NB4 (cell line): ENCODE measurements around the gene PAOX.

Source experiments
- DNase-seq: peaks from one replicate; pipeline ENCODE4 v3.0.0; 2010; ENCODE audit warnings: low read depth
- H3K4me3 ChIP-seq: one replicate; pipeline ENCODE4 v1.5.1; 2011; ENCODE audit warnings: mild to moderate bottlenecking, low read depth, low read length, moderate library complexity
- MYC ChIP-seq: IDR thresholded peaks from 2 replicates; pipeline ENCODE4 v1.6.1; 2011; ENCODE audit warnings: low read depth, low read length
- POLR2A ChIP-seq: IDR thresholded peaks from 2 replicates; pipeline ENCODE4 v1.6.1; 2011; ENCODE audit warnings: mild to moderate bottlenecking; ENCODE audit not compliant: insufficient read length; ENCODE audit errors: extremely low read depth
- TF ChIP-seq, protein P1 (sequence below): IDR thresholded peaks from one replicate; pipeline ENCODE4 v1.5.1; 2012; ENCODE audit warnings: low read depth, low read length
- TF ChIP-seq, protein P2 (sequence below): IDR thresholded peaks from 2 replicates; pipeline ENCODE4 v1.6.1; 2011; ENCODE audit warnings: low read depth, low read length

The PAOX gene

DNA sequence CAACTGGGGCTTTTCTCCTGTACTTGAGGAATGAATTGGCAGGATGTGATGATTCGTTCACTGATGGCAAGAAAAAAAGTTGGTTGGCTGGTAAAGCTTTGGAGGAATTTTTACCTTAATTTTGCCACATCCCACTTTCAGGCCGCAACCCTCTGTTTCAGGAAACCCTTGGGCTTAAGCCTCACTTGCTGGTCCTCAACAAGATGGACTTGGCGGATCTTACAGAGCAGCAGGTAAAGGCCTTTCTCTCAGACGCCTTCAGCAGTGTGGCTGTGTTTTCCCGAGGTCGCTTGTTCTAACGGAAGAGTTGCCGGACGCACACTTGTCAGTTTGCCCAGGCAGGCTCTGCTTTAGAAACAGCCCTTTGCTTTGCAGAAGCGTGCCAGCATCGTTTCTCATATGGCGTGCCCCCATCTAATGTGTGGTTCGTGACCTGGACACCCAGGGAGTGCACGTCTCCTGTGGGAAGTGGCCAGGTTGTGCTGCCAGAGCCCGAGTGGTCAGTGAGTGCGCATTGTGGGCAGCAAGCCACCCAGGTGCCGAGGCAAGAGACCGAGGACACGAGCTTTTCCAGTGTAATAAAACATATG is 17.1 kb downstream of the PAOX start:
- TF ChIP-seq POLR2A (no peak), MYC (no peak)
- TF ChIP-seq, protein P1, sequence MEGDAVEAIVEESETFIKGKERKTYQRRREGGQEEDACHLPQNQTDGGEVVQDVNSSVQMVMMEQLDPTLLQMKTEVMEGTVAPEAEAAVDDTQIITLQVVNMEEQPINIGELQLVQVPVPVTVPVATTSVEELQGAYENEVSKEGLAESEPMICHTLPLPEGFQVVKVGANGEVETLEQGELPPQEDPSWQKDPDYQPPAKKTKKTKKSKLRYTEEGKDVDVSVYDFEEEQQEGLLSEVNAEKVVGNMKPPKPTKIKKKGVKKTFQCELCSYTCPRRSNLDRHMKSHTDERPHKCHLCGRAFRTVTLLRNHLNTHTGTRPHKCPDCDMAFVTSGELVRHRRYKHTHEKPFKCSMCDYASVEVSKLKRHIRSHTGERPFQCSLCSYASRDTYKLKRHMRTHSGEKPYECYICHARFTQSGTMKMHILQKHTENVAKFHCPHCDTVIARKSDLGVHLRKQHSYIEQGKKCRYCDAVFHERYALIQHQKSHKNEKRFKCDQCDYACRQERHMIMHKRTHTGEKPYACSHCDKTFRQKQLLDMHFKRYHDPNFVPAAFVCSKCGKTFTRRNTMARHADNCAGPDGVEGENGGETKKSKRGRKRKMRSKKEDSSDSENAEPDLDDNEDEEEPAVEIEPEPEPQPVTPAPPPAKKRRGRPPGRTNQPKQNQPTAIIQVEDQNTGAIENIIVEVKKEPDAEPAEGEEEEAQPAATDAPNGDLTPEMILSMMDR, result no peak
- TF ChIP-seq, protein P2, sequence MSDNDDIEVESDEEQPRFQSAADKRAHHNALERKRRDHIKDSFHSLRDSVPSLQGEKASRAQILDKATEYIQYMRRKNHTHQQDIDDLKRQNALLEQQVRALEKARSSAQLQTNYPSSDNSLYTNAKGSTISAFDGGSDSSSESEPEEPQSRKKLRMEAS, result no peak
- no peak overlapping the region for H3K4me3 ChIP-seq
- DNase-seq, result no peak

DNA sequence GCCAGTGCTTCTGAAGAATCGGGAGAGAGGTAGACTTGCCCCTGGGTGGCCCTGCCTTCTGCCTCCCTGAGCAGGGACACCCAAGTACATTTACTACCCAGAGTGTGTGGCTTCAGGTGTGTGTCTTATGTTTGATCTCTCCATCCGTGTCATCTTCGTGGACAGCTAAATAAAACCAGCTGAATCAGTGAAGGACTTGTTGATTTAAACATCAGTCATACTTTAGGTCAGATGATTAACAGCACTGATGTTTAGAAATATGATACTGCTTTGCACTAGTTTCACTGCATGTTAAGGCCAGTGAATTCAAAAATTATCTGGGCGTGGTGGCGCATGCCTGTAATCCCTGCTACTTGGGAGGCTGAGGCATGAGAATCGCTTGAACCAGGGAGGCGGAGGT is 18.9 kb downstream of the PAOX start:
- no peak for DNase-seq
- no peak overlapping the region for H3K4me3 ChIP-seq
- TF ChIP-seq, protein P2, result no peak
- TF ChIP-seq, protein P1, result no peak
- TF ChIP-seq MYC (no peak), POLR2A (no peak)

- TF ChIP-seq POLR2A, result no peak
- TF ChIP-seq, protein P1, result no peak
- TF ChIP-seq, protein P2, result no peak
- TF ChIP-seq MYC, result no peak
- no peak for DNase-seq
Observed at GRCh38 chr10:133399123-133399601, 20.1 kb downstream of the PAOX start.

GRCh38 chr10:133400624-133401424 is 21.8 kb downstream of the PAOX start:
- H3K4me3 ChIP-seq, result no peak overlapping the region
- DNase-seq, result no peak
- no peak for TF ChIP-seq POLR2A
- TF ChIP-seq, protein P2, result no peak
- TF ChIP-seq, protein P1, result no peak
- TF ChIP-seq MYC, result no peak

More at GRCh38 chr10:133399123-133399601, 20.1 kb downstream of the PAOX start:
- no peak overlapping the region for H3K4me3 ChIP-seq

DNA sequence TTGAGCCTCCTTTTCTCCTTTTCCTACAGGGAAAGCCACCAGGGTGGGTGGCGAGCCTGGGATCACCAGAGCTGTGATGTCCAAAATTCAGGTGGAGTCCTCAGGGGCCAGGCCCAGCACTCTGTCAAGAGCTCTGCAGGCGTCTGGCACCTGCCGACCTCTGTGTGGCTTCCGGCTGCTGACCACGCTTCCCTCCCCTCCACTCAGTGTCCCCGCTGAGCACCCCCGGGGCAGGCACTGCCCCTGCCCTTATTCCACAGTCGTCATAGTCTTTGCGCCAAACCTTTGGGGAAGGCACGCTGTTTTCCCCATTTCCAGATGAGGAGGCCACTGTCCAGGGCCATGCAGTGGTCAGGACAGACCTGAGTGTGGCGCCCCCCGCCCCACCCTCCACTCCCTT is 22.4 kb downstream of the PAOX start:
- DNase-seq, result no peak
- no peak overlapping the region for H3K4me3 ChIP-seq
- TF ChIP-seq, protein P1, result no peak
- TF ChIP-seq POLR2A (no peak), MYC (no peak)
- TF ChIP-seq, protein P2, result no peak
